GM18519 (cell line): ENCODE measurements around the gene PIEZO1.
"Not testable (repeated sequence)": the region's sequence is repeated elsewhere in the genome, so short reads cannot be mapped to it uniquely, and the experiment has no call there.

Experiments
- ATAC-seq: cut with Tn5 transposase; IDR thresholded peaks from one replicate; pipeline ENCODE4 v1.9.1; 2021; ENCODE audit warnings: mild to moderate bottlenecking, moderate library complexity; ENCODE audit not compliant: unreplicated experiment, low FRiP score

Gene PIEZO1

GRCh38 chr16:88678224-88678979 is 106.6 kb downstream of the PIEZO1 start:
- ATAC-seq, result no peak

GRCh38 chr16:88677721-88678120 is 107.3 kb downstream of the PIEZO1 start:
- no peak for ATAC-seq

- ATAC-seq, result no peak
Measured at GRCh38 chr16:88676502-88677242, 108.3 kb downstream of the PIEZO1 start.

- no peak for ATAC-seq
Measured at GRCh38 chr16:88673716-88674379, 111.2 kb downstream of the PIEZO1 start.

- no peak for ATAC-seq
Measured at GRCh38 chr16:88672776-88673175, 112.2 kb downstream of the PIEZO1 start.

- ATAC-seq, result no peak
Measured at GRCh38 chr16:88671806-88672205, 113.2 kb downstream of the PIEZO1 start.

GRCh38 chr16:88669980-88670379 is 115.0 kb downstream of the PIEZO1 start:
- ATAC-seq, result no peak

GRCh38 chr16:88669493-88669892 is 115.5 kb downstream of the PIEZO1 start:
- ATAC-seq, result not testable (repeated sequence)

- no peak for ATAC-seq
Measured at GRCh38 chr16:88667461-88667860, 117.6 kb downstream of the PIEZO1 start.

- no peak for ATAC-seq
Measured at GRCh38 chr16:88665570-88665969, 119.5 kb downstream of the PIEZO1 start.
